Left colon (tissue), 2 donors: Measurements from ENCODE around the gene DYSF. TPM values are rescaled to one million over a fixed set of nuclear protein-coding genes. Genes with fewer than 3 reads are reported as not detected.

Experiments used
- ATAC-seq: fragments of 200-7000 bp; cut with Tn5 transposase; one replicate; pipeline ENCODE4 v1.9.1; 2020; ENCODE audit warnings: mild to moderate bottlenecking, moderate library complexity
- DNase-seq, 2 donors: peaks; one replicate each; pipeline ENCODE4 v3.0.0-alpha.2; 2020
- intact Hi-C, 2 donors: fragments of 100-400 bp; cut with DNase I in 1 of 2; cut with micrococcal nuclease in 1 of 2; formaldehyde crosslinking; loops; one replicate each; pipeline versions ENCODE4 v1.11.2 to v1.14.0; 2022; cut with DNase I, micrococcal nuclease
- total RNA-seq, 2 donors: library from RNA; stranded (reverse); fragmentation: NEBNext Ultra II Directional; extraction: Animal tissue kit (Norgen Biotek cat#: 25700); gene quantifications; one replicate each; pipeline ENCODE4 v1.2.1, GENCODE V29; 2021
- donor health status: DM: no; HTN: no; CAD: no.
- donor health status: DM: yes; HTN: yes; CAD: no.

Gene DYSF
- total RNA-seq, 2 donors from 2014 or later: 2.4 to 5.0 TPM

DNA sequence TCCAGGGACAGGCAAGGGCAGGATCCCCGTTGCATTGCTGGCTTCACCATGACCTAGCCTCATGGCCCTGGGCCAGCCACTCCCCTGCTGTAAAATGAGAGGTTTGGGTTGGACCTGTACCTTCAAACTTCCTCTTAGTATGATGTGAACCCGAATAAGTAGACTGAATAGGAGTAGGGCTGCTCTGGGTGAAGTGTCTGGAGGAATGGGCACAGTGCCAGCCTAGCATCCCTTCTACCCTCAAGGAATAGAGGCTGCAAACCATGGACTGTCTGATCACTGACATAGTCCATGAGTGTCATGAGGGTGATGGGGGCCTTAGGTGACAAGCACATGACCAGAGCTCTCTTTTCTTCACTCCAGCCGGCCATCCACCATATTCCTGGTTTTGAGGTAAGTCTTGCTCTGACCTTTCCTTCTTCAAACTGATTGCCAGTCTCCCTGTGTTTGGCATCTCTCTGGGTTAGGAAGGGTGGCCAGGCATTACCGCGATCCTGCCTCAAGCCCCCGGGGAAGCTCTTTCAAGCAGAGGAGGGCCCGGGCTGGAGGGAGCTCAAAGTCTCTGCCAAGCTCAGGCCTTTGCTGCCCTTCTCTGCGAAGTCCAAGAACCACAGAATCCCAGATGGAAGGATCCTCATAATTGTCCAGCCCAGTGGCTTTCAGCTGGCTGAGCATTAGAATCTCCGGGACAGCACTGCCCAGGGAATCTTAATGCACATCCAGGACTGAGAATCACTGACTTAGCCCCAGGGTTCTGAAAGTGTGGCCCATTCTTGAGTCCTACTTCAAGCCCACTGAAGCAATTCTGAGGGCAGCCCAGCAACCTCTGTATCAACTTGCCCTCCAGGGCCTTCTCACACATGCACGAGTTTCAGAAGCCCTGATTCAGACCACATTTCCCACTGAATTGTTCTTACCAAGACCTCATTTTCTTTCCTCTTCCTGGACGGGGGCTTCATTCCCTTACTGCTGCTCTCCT, 148.1 kb downstream of the DYSF start:
- DNase-seq (no peak), ATAC-seq (no peak)
- intact Hi-C loops: no loop called here

DNA sequence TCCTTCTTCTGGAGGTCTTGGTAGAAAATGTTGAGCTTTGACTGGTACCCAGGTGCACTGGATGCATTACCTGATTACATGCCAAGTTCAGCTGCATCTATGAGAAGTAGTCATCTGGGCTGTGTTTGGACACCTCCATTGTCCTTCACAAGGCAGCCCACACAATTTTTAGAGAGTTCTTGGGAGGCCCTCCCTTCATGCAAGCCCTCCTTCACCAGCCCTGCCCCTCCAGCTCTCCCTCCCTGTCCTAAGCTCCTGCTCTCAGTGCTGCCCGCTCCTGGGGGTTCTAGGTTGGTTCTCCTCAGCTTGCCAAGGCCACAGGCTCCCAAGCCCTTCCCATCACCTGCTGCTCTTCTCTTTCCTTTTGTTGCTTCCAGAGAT, 148.7 kb downstream of the DYSF start:
- intact Hi-C loops: no loop called here
- ATAC-seq (no peak), DNase-seq (no peak)

DNA sequence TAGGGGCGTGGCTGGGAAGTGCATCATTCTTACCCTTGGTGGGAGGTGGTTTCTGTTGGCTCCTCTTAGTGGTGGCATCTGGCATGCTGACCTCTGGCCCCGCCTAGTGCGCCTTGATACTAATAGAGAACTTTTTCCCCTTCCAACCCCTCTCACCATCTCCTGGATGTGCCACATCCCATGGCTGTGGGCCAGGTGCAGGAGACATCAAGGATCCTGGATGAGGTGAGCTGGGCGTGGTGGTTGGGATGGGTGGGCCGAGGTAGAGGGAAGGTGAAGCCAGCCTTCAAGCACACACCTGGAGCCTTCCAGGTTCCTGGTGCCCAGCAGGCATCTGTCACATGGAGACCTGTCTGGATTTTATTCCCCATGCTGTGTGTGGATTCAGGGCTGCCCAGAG, 149.2 kb downstream of the DYSF start:
- peak in 1 of 2 donors; percentile 9 for DNase-seq
- intact Hi-C loops: no loop called here

DNA sequence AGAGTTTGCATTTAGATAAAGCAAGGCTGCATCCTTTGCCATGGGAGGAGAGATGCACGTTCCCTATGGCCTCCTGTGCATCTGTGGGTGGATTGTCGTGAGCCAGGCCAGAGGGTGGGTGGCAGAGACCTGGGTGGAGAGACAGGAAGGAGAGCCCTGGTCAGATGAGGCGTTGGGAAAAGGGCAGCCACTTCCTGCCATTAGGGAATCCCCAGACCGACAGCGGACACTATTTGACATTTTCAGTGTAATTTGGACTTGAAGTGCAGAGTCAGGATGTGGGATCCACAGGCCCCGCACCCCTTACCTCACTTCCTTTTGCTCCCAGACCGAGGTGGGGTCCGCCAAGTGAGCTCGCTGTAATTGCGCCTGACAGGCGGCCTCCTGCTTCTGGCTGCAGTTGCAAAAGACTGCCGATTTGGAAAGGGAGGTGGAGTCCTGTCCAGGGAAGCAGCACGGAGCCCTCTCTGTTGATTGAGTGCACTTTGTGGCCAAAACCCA, 150.0 kb downstream of the DYSF start:
- ATAC-seq (no peak), DNase-seq (peak in 1 of 2 donors; percentile 21)
- intact Hi-C loops: no loop called here

More for the DNA sequence above, 149.2 kb downstream of the DYSF start:
- ATAC-seq: no peak

DNA sequence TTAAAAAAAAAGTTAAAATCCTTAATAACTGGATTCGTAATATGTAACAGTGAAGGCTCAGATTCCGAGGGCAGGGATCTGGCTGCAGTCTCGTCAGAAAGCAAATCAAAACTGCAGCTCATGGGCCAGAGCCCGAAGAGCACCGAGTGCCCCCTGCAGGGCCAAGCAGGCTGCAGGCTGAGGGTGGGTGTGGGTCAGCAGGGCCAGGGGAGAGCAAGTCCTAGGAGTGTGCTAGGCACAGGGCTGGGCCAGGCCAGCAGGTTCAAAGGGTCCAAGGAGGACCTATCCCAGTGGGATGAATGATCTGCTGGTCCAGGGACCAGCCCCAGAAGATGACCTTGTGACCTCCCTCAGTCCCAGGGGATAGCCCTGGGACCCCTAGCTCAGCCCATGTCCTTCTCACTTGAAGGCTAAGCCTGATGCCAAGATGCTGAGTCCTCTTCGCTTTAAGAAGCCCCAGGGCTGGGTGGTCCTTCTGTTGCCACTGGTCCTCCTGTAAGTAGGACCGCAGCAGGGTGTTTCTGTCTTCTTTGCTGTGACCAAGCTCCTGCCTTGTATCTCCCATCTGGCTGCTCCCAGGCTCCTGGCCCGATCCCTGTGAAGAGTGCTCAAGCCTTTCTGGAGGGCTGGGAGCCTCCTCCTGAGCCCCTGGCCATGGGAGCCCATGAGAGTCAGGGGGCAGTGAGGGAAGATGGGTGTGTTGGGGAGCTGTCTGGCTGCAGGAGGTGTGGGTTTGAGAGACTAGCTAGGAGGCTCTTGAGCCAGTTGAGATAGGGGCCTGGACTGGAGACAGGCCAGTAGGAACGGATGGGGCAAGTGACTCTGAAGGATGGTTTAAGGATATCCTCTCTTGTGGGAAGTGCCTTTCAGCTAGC, 150.7 kb downstream of the DYSF start:
- intact Hi-C loops: no loop called here
- no peak for ATAC-seq
- DNase-seq: peak in 1 of 2 donors; percentile 17

DNA sequence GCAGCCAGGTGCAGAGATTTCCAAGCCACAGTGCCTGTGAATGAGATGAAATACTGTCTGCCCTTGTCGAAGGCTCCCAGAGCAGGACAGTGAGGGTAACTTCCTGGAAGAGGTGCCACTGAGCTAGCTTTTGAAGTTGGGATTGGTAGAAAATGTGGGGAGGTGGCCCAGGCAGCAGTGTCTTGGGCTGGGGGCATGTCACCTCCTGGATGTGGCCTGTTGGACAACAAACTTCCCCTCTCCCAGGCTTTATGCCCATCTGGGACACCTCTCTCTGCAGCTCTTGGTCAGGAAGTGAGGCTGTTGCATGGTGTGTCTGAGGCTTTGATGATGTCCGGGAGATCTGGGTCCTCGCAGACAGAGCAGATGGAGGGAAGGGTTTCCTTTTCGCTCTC, 151.4 kb downstream of the DYSF start:
- no peak for ATAC-seq
- intact Hi-C loops: loop anchor here in 1 of 2 donors (5.0 kb wide), 1 partner anchor 548 kb away; no protein-coding TSS in a partner anchor
- DNase-seq: peak in 1 of 2 donors; percentile 13

DNA sequence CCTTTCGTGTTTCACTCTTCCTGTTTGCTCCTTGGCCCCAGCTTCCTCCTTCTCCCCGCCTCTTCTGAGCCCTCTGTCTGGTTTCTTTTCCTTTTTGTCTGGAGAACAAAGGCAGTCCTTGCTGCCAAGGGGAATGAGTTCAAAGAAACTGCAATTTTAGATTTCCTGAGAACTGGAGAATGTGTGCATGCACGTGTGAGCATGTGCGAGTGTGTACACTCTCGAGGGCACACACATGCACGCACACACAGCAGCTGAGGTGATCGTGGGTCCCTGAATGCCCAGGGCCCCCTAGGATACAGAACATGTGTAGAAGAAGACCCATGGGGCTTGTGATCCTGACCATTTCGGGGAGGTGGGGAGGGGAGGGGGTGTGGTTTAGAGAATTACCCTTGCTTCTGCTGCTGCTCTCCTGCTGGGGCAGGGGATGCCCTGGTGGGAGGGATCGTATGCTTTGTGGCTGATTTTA, 151.8 kb downstream of the DYSF start:
- ATAC-seq (no peak), DNase-seq (peak in 1 of 2 donors; percentile 18)
- intact Hi-C loops: loop anchor here in 1 of 2 donors (5.0 kb wide), 1 partner anchor 547 kb away; no protein-coding TSS in a partner anchor

DNA sequence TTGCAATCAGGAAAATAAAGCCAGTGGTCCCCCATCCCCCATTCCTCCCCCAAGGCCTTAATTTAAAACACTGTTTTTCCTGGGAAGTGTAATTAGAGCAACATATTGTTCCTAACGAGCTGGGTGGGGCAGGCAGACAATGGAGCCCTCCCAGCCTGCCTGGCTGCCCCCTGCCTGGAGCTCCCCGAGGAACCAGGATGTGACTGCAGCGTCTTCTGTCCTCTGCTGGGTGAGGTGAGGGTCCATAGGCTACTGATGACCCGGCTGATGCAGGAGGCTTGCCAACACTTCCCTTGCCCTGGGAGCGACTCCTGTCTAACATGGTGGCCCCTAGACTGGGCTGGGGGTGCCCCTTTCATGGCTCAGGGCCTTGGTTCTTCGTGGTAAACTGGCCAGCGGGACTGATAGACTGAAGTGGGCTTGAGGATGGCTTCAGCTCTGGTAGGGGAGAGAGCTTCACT, 152.4 kb downstream of the DYSF start:
- intact Hi-C loops: loop anchor here in 1 of 2 donors (5.0 kb wide), 1 partner anchor 546 kb away; no protein-coding TSS in a partner anchor
- ATAC-seq: no peak

DNA sequence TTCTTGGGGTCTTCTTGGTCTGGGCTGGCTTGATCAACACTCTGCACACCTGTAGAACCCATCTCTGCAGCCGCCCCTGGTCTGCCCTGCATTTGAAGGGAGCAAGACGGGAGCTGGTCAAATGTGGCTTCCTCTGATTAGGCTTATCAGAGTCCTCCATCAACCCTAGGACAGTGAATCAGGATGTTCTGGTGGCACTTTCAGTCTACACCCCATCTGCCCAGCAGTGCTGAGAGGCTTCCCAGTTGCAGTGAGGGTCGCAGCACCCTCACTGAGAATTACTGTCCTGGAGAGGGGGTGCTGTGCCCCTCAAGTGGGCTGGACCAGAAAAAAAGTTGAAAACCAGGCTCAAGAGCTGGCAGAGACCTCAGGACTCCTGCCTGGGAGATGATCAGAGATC, 152.9 kb downstream of the DYSF start:
- ATAC-seq: no peak
- peak in 1 of 2 donors; percentile 8 for DNase-seq

More for the DNA sequence above, 152.4 kb downstream of the DYSF start:
- peak in 1 of 2 donors; percentile 11 for DNase-seq

DNA sequence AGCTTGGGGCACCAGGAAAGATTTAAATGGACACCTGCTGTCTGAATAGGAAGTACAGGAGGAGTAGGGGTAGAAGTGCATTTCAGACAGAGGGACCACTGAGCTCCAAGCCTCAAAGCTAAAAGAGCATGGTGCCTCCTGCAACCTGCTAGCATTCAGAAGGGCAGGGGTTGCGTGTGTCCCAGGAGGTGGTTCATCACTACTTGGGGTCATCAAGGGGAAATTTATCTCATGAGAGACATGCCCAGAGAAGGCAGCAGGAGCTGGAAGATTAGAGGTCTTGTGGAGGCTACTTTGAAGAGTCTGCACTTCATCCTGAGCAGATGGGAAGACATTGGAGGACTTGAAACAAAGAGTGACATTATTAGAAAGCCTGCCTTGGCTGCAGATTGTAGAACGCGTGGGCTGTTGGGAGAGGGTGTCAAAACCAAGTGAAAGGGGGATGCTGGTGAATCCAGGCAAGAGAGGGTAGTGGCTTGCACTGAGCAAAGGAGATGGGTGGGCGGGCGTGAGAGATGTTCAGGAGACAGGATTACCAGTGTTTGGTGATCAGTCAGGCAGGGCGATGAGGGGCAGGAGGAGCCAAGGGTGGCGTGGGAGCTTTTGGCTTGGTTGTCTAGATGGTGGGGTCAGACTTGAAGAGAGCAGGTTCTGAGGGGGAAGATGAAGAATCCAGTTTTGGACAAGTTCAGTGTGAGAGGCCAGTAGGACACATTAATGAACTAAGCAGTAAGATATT, 154.0 kb downstream of the DYSF start:
- ATAC-seq (no peak), DNase-seq (peak in 1 of 2 donors; percentile 12)
- intact Hi-C loops: loop anchor here in 1 of 2 donors (5.0 kb wide), 1 partner anchor 545 kb away; no protein-coding TSS in a partner anchor

More for the DNA sequence above, 152.9 kb downstream of the DYSF start:
- intact Hi-C loops: loop anchor here in 1 of 2 donors (5.0 kb wide), 1 partner anchor 546 kb away; no protein-coding TSS in a partner anchor

DNA sequence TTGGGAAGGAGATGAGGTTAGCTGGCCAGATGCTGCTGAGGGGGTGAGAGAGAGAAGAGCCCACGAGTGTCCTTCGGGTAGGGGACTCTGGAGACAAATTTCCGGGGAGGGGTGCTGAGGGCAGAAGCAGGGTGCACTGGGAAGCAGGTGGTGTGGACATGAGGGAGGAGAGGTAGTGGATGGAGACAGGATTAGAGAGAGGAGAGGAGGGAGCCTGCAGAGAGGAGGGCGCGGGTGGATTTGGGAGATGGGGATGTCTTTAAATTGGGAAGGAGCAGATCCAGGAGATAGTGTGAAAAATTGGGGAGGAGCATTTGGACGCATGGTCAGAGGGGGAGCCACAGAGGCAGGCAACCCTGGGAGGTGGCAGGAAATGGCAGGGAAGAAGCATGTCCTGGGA, 154.7 kb downstream of the DYSF start:
- DNase-seq (peak in 1 of 2 donors; percentile 4), ATAC-seq (no peak)
- intact Hi-C loops: loop anchor here in 1 of 2 donors (5.0 kb wide), 1 partner anchor 544 kb away; no protein-coding TSS in a partner anchor

DNA sequence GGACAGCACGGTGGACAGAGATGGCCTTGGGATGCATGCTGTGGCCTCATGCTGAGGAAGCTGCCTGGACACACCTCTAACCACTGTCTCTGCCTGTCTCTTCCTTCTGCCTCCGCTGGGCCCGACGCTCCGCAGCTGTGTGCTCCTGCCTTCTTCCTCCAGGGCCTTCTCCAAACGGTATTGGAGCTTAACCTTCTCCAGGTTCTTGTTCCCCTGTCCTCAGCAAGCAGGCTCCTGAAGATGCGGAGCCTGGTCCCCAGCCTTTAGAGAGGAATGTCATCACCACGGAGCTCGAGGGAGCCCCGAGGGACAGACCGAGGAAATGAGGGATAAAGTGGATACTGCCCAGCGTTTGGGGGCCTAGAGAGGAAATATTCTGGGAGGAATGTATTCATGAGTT, 155.1 kb downstream of the DYSF start:
- peak in 1 of 2 donors; percentile 4 for DNase-seq
- ATAC-seq: no peak
- intact Hi-C loops: loop anchor here in 1 of 2 donors (5.0 kb wide), 1 partner anchor 544 kb away; no protein-coding TSS in a partner anchor

DNA sequence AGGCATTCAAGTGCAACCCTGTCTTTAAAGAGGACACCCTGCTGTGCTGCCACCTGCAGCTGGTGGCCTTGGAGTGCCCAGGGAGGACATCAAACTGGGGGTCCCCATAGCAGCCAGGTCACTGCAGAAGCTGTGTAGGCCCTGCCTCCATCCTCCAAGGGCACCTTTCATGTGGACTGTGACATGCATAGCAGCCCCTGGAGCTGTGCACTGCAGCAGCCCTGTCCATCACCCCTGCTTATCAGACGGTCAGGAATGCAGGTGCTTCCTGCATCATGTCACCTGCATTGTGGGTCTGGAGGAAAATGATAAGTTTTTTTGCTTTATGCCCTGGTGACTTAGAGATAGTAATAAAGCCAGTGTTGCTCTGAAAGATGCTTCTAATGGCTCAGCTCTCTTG, 155.7 kb downstream of the DYSF start:
- intact Hi-C loops: loop anchor here in 1 of 2 donors (5.0 kb wide), 1 partner anchor 543 kb away; no protein-coding TSS in a partner anchor
- ATAC-seq (no peak), DNase-seq (peak in 1 of 2 donors; percentile 10)

DNA sequence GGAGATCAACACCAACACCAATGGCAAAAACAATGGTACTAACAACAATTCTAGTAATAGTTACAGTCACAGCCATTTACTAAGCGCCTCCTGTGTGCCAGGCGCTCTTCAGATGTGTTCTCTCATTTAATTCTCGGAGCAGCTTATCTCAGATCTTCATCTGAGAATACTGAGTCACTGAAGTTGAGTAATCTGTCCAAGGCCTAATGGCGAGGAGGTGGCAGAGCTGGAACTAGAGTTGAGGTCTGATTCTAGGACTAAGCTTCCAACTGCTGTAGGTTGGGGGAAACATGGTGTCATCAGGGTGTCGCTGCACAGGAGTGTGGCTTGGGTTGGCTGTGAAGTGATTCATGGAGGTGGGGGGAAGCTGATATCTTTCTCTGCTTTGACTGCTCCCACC, 156.1 kb downstream of the DYSF start:
- ATAC-seq (no peak), DNase-seq (no peak)
- intact Hi-C loops: loop anchor here in 1 of 2 donors (5.0 kb wide), 1 partner anchor 543 kb away; no protein-coding TSS in a partner anchor

DNA sequence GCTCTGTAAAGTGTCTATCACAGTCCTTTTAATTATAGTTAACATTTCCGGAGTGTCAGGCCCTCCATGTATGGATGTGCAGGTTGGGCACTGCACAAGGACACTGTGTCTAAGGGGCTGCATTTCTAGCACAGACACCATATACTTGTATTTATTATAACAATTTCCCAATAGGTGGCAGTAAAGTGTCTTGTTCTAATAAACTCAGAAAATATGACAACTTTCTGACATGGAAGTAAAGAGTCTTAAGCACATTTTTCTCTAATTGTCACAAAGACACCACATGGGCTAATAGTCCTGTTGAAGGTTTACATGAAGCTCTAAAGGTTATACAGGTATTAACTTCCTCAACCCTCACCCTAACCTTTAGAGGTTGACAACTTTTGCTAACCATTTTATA, 156.6 kb downstream of the DYSF start:
- ATAC-seq (no peak), DNase-seq (no peak)
- intact Hi-C loops: loop anchor here in 1 of 2 donors (5.0 to 10.0 kb wide), 2 partner anchors 165 to 542 kb away; no protein-coding TSS in a partner anchor

DNA sequence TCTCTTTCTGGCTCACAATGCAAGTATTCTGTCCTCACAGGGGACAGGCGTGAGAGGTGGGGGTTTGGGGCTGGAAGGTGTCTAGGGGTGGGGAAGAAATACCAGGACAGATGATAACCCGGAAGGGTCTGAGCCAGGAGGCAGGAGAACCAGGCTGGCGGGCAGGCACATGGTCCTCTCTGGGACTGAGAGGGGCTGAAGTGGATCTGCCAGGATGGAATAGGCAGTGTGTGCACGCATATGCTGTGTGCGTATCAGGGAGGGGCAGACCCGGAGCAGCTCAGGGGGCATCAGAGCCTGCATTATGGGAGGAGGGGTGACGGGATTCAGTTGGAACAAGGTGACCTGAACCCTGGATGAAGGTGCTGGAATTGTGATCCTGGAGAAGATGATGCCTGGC, 157.3 kb downstream of the DYSF start:
- DNase-seq: peak in 1 of 2 donors; percentile 14
- intact Hi-C loops: loop anchor here in 1 of 2 donors (10.0 kb wide), 1 partner anchor 164 kb away; no protein-coding TSS in a partner anchor
- no peak for ATAC-seq

DNA sequence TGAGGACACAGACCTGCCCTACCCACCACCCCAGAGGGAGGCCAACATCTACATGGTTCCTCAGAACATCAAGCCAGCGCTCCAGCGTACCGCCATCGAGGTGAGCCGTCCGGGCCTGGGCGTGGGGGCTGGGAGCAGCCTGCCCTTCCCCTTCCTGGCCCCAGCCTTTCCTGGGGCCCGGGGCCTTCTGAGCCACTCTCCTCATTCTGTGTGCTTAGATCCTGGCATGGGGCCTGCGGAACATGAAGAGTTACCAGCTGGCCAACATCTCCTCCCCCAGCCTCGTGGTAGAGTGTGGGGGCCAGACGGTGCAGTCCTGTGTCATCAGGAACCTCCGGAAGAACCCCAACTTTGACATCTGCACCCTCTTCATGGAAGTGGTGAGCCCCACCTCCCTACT, 157.9 kb downstream of the DYSF start:
- ATAC-seq (no peak), DNase-seq (peak in 1 of 2 donors; percentile 12)
- intact Hi-C loops: loop anchor here in 1 of 2 donors (10.0 kb wide), 1 partner anchor 164 kb away; no protein-coding TSS in a partner anchor
